Measurements from ENCODE around the gene MYLK2.
"Not testable (repeated sequence)": the region's sequence is repeated elsewhere in the genome, so short reads cannot be mapped to it uniquely, and the experiment has no call there.

The MYLK2 gene

GRCh38 chr20:31813611-31814010 is 5.5 kb upstream of the MYLK2 start:
- H3K4me3 ChIP-seq (replicated peaks; ENCODE audit: low read depth, low read length) = no peak overlapping the region
- DNase-seq (ENCODE audit: extremely low read depth, low read depth) = no peak
- TF ChIP-seq CTCF (IDR thresholded peaks at IDR 0.05; ENCODE audit: low read depth, low read length, missing control alignments) = no peak

- H3K4me3 ChIP-seq (replicated peaks; ENCODE audit: low read depth, low read length); DNase-seq (ENCODE audit: extremely low read depth, low read depth): not testable (repeated sequence)
These were observed 5.0 kb upstream of the MYLK2 start for GRCh38 chr20:31814142-31814541.

- no peak overlapping the region for H3K4me3 ChIP-seq (replicated peaks; ENCODE audit: low read depth, low read length)
- TF ChIP-seq CTCF (IDR thresholded peaks at IDR 0.05; ENCODE audit: low read depth, low read length, missing control alignments) = no peak
- DNase-seq (ENCODE audit: extremely low read depth, low read depth) = no peak
These were observed 3.6 kb upstream of the MYLK2 start for GRCh38 chr20:31815408-31816188.

GRCh38 chr20:31816221-31816620 is 2.9 kb upstream of the MYLK2 start:
- no peak overlapping the region for H3K4me3 ChIP-seq (replicated peaks; ENCODE audit: low read depth, low read length)
- no peak for DNase-seq (ENCODE audit: extremely low read depth, low read depth)
- no peak for TF ChIP-seq CTCF (IDR thresholded peaks at IDR 0.05; ENCODE audit: low read depth, low read length, missing control alignments)

GRCh38 chr20:31817461-31817860 is 1.7 kb upstream of the MYLK2 start:
- no peak for DNase-seq (ENCODE audit: extremely low read depth, low read depth)
- no peak for TF ChIP-seq CTCF (IDR thresholded peaks at IDR 0.05; ENCODE audit: low read depth, low read length, missing control alignments)
- H3K4me3 ChIP-seq (replicated peaks; ENCODE audit: low read depth, low read length) = no peak overlapping the region

GRCh38 chr20:31818376-31818908 is 714 bp upstream of the MYLK2 start:
- no peak for TF ChIP-seq CTCF (IDR thresholded peaks at IDR 0.05; ENCODE audit: low read depth, low read length, missing control alignments)
- no peak overlapping the region for H3K4me3 ChIP-seq (replicated peaks; ENCODE audit: low read depth, low read length)
- DNase-seq (ENCODE audit: extremely low read depth, low read depth) = no peak

- no peak for DNase-seq (ENCODE audit: extremely low read depth, low read depth)
- no peak overlapping the region for H3K4me3 ChIP-seq (replicated peaks; ENCODE audit: low read depth, low read length)
- no peak for TF ChIP-seq CTCF (IDR thresholded peaks at IDR 0.05; ENCODE audit: low read depth, low read length, missing control alignments)
These were observed 1.1 kb downstream of the MYLK2 start for GRCh38 chr20:31820228-31820627.

All from HFF-Myc (cell line).